ENCODE results near the gene ERBB2. TPM values are rescaled to one million over a fixed set of nuclear protein-coding genes. Genes with fewer than 3 reads are reported as not detected.

Gene ERBB2
- total RNA-seq, 1 donor from 2014 or later = 52.1 TPM

- Histone ChIP-seq H3K9me3 (no peaks in the 10 kb centered on the region), H3K36me3 (no peaks in the 10 kb centered on the region), H3K27ac (no peak overlapping the region), H3K4me3 (no peak overlapping the region), H3K27me3 (no peaks in the 10 kb centered on the region), H3K4me1 (peaks cover 27% of the 10 kb centered on the region)
- no peak for TF ChIP-seq POLR2A (IDR thresholded peaks at IDR 0.05)
- no peak for TF ChIP-seq POLR2AphosphoS5 (IDR thresholded peaks at IDR 0.05; ENCODE audit: insufficient read depth in 1 of 2, low read depth in 1 of 2)
- no peak for TF ChIP-seq CTCF (IDR thresholded peaks at IDR 0.05)
- intact Hi-C loops (cut with DNase I) = loop anchor here (5.0 kb wide), 1 partner anchor 129 kb away; no protein-coding TSS in a partner anchor
- no peak for DNase-seq (ENCODE audit: extremely low spot score in 2 of 2)
Observed at GRCh38 chr17:39751637-39752036, 51.8 kb downstream of the ERBB2 start.

- H3K27ac ChIP-seq = no peak overlapping the region
- no peaks in the 10 kb centered on the region for H3K27me3 ChIP-seq
- no peak for DNase-seq (ENCODE audit: extremely low spot score in 2 of 2)
- H3K4me1 ChIP-seq = peaks cover 27% of the 10 kb centered on the region
- no peaks in the 10 kb centered on the region for H3K9me3 ChIP-seq
- no peak for TF ChIP-seq POLR2AphosphoS5 (IDR thresholded peaks at IDR 0.05; ENCODE audit: insufficient read depth in 1 of 2, low read depth in 1 of 2)
- no peak for TF ChIP-seq CTCF (IDR thresholded peaks at IDR 0.05)
- TF ChIP-seq POLR2A (IDR thresholded peaks at IDR 0.05) = no peak
- no peaks in the 10 kb centered on the region for H3K36me3 ChIP-seq
- intact Hi-C loops (cut with DNase I) = loop anchor here (5.0 kb wide), 1 partner anchor 130 kb away; no protein-coding TSS in a partner anchor
- no peak overlapping the region for H3K4me3 ChIP-seq
Observed at GRCh38 chr17:39752241-39752881, 52.5 kb downstream of the ERBB2 start.

GRCh38 chr17:39753514-39754160 lies 53.8 kb downstream of the ERBB2 start:
- no peaks in the 10 kb centered on the region for H3K27me3 ChIP-seq
- H3K4me1 ChIP-seq = peaks cover 27% of the 10 kb centered on the region
- intact Hi-C loops (cut with DNase I) = loop anchor here (5.0 kb wide), 1 partner anchor 131 kb away; no protein-coding TSS in a partner anchor
- H3K4me3 ChIP-seq = peak overlapping the region; percentile 74 to 77
- H3K9me3 ChIP-seq = no peaks in the 10 kb centered on the region
- no peak for DNase-seq (ENCODE audit: extremely low spot score in 2 of 2)
- TF ChIP-seq CTCF (IDR thresholded peaks at IDR 0.05) = no peak
- TF ChIP-seq POLR2AphosphoS5 (IDR thresholded peaks at IDR 0.05; ENCODE audit: insufficient read depth in 1 of 2, low read depth in 1 of 2) = no peak
- no peak for TF ChIP-seq POLR2A (IDR thresholded peaks at IDR 0.05)
- H3K27ac ChIP-seq = peak overlapping the region; percentile 94
- H3K36me3 ChIP-seq = no peaks in the 10 kb centered on the region

GRCh38 chr17:39754161-39754957 lies 54.5 kb downstream of the ERBB2 start:
- H3K9me3 ChIP-seq = no peaks in the 10 kb centered on the region
- no peak for DNase-seq (ENCODE audit: extremely low spot score in 2 of 2)
- no peaks in the 10 kb centered on the region for H3K27me3 ChIP-seq
- peak overlapping the region; percentile 74 to 77 for H3K4me3 ChIP-seq
- peak overlapping the region; percentile 94 for H3K27ac ChIP-seq
- no peaks in the 10 kb centered on the region for H3K36me3 ChIP-seq
- TF ChIP-seq CTCF (IDR thresholded peaks at IDR 0.05) (peak; percentile 94 to 100 (median 95)), POLR2AphosphoS5 (IDR thresholded peaks at IDR 0.05; ENCODE audit: insufficient read depth in 1 of 2, low read depth in 1 of 2) (peak; percentile 57 to 85), POLR2A (IDR thresholded peaks at IDR 0.05) (peak in 1 of 2 donors; percentile 50)
- peaks cover 27% of the 10 kb centered on the region for H3K4me1 ChIP-seq
- intact Hi-C loops (cut with DNase I) = loop anchor here (5.0 kb wide), 1 partner anchor 132 kb away; no protein-coding TSS in a partner anchor

Measured in vagina (tissue), 2 donors.